Prostate gland (tissue), 2 donors: ENCODE data around the gene DNAJC9. TPM values are rescaled to one million over a fixed set of nuclear protein-coding genes. Genes with fewer than 3 reads are reported as not detected.

Source experiments
- DNase-seq: peaks from one replicate; pipeline ENCODE4 v3.0.0-alpha.2; 2019; ENCODE audit warnings: low spot score
- H3K27ac ChIP-seq, 2 donors: fragments of 200-600 bp; sonication (generic); 2 replicates each; pipeline ENCODE4 v1.5.1; 2017 to 2019
- H3K27me3 ChIP-seq: fragments of 200-600 bp; sonication (generic); replicated peaks from 2 replicates; pipeline ENCODE4 v1.5.1; 2019; ENCODE audit not compliant: insufficient read depth
- H3K36me3 ChIP-seq, 2 donors: fragments of 200-600 bp; sonication (generic); 1 replicate in 1 of 2; 2 replicates in 1 of 2; pipeline versions ENCODE4 v1.5.1 to v1.8.1; 2017 to 2019
- H3K4me1 ChIP-seq: fragments of 200-600 bp; sonication (generic); replicated peaks from 2 replicates; pipeline ENCODE4 v1.5.1; 2019
- H3K4me3 ChIP-seq, 2 donors: fragments of 200-600 bp; sonication (generic); 2 replicates each; pipeline ENCODE4 v1.5.1; 2017 to 2019
- H3K9me3 ChIP-seq: fragments of 200-600 bp; sonication (generic); 2 replicates; pipeline ENCODE4 v1.5.1; 2017
- POLR2A ChIP-seq: fragments of 450-650 bp; IDR thresholded peaks from one replicate; pipeline ENCODE4 v1.6.1; 2016; ENCODE audit warnings: antibody characterized with exemption, mild to moderate bottlenecking
- POLR2AphosphoS5 ChIP-seq: sonication (generic); formaldehyde crosslinking; IDR thresholded peaks from one replicate; pipeline ENCODE4 v1.6.1; 2017; ENCODE audit warnings: antibody characterized with exemption
- WGBS: methylation state at CpG from one replicate; pipeline ENCODE4 v1.1.5; 2018; 5-methylcytosine and 5-hydroxymethylcytosine counted together
- intact Hi-C: fragments of 100-400 bp; cut with DNase I; formaldehyde crosslinking; loops from one replicate; pipeline ENCODE4 v1.14.2; 2022
- total RNA-seq, 2 donors: library from RNA; depleted of rRNA; stranded (reverse); fragments of >200 nt; gene quantifications; one replicate each; pipeline ENCODE4 v1.1.0, GENCODE V29; 2016
- TF ChIP-seq, protein P1 (sequence below), 4 experiments: fragments of 200-600 bp in 2 of 4; fragments of 450-650 bp in 2 of 4; sonication (generic) in 2 of 4; IDR thresholded peaks; 1 replicate in 3 of 4; 2 replicates in 1 of 4; pipeline ENCODE4 v1.5.1; 2016 to 2019; ENCODE audit warnings: antibody characterized with exemption in 4 of 4, mild to moderate bottlenecking in 2 of 4, moderate library complexity in 2 of 4

DNAJC9 gene
- total RNA-seq, 2 donors from 2014 or later = 17.4 to 26.2 TPM

DNA sequence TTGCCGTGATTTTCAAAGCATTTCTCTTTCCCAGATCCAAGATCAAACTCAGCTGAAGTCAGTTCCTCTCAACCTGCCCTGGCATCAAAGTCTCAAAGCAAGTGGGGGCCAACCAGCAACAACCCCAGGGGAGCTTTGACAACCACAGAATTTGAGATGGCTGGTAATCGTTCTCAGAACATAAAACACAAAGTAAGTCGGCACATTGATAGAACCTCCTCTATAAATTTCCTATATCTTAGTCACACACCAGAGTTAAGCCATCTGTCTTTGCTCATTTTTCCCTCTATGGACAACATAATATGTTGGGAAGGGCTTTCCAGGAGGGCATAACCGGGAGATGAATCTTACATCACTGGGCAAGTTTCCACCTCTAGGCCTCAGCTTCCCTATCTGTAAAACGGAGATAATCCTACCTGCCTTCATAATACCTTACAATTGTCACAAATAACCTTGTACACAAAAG is 1.2 kb upstream of the DNAJC9 start:
- no peaks in the 10 kb centered on the region for H3K27me3 ChIP-seq
- WGBS = 74% methylated on average over 5 of the region's 5 CpGs
- no peak overlapping the region for H3K4me3 ChIP-seq
- intact Hi-C loops = loop anchor here (5.0 kb wide), 1 partner anchor 151 kb away; the partner anchor contains the start of gene P4HA1
- H3K9me3 ChIP-seq = no peaks in the 10 kb centered on the region
- DNase-seq = no peak
- H3K4me1 ChIP-seq = peaks cover 14% of the 10 kb centered on the region
- TF ChIP-seq POLR2A (no peak), POLR2AphosphoS5 (no peak)
- TF ChIP-seq, protein P1, sequence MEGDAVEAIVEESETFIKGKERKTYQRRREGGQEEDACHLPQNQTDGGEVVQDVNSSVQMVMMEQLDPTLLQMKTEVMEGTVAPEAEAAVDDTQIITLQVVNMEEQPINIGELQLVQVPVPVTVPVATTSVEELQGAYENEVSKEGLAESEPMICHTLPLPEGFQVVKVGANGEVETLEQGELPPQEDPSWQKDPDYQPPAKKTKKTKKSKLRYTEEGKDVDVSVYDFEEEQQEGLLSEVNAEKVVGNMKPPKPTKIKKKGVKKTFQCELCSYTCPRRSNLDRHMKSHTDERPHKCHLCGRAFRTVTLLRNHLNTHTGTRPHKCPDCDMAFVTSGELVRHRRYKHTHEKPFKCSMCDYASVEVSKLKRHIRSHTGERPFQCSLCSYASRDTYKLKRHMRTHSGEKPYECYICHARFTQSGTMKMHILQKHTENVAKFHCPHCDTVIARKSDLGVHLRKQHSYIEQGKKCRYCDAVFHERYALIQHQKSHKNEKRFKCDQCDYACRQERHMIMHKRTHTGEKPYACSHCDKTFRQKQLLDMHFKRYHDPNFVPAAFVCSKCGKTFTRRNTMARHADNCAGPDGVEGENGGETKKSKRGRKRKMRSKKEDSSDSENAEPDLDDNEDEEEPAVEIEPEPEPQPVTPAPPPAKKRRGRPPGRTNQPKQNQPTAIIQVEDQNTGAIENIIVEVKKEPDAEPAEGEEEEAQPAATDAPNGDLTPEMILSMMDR (IDR thresholded peaks at IDR 0.05) = no peak
- no peak overlapping the region for H3K27ac ChIP-seq
- H3K36me3 ChIP-seq = no peaks in the 10 kb centered on the region

DNA sequence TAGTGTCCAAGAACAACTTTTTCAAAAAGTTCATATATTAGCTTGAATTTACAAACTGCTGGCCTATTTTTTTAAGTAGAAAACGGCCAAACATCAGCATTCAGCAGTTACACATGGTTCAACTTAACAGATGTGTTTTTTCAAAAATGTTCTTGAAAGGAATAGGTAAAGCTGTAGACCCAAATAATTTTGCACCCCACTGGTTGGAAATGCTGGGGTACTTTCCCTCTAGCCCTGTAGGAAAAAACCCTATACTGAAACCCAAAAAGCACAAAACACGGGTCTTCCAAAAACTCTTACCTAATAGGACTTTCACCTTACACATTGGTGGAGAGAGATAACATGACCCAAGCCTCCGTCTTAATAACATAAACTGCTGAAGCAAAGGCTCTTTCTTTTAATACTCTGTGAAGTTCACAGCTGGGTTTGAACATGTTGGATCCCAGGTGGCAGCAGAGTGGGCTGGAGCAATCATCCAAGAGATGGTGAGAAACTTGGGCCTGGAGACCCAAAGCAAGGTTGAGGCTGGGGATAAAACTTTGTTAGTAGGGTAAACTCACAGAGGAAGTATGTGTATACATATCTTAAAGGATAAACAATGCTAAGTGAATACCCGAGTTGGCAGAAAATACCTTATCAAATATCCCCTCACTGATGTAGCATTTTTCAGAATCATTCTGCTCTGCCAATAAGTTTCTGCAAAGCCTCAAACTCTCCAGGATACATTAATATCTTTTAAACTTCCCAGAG is 629 bp upstream of the DNAJC9 start:
- TF ChIP-seq, protein P1 (IDR thresholded peaks at IDR 0.05) = no peak
- TF ChIP-seq POLR2A = no peak
- TF ChIP-seq POLR2AphosphoS5 = no peak
- no peaks in the 10 kb centered on the region for H3K9me3 ChIP-seq
- no peaks in the 10 kb centered on the region for H3K36me3 ChIP-seq
- H3K4me1 ChIP-seq = peaks cover 14% of the 10 kb centered on the region
- no peak for DNase-seq
- WGBS = 34% methylated on average over 4 of the region's 4 CpGs
- intact Hi-C loops = loop anchor here (5.0 kb wide), 1 partner anchor 150 kb away; the partner anchor contains the start of gene P4HA1
- H3K27ac ChIP-seq = peak overlapping the region; percentile 81 to 83
- H3K27me3 ChIP-seq = no peaks in the 10 kb centered on the region
- H3K4me3 ChIP-seq = peak overlapping the region; percentile 71 to 79

DNA sequence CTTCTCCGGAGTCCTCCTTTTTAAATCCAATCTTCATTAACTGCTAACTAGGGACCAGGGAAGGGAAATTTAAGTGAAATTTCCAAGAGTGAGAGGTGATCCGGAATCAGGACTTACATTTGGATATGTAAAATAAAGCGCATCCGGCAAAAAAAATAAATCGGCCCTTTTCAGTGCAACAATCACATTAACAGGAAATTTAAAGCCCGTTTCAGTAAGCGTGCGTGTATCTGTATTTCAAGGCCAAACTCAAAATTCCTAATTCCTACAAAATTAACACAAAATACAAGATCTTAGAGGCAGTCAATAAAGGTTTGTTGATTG is 771 bp downstream of the DNAJC9 start:
- peaks cover 9% of the 10 kb centered on the region for H3K4me1 ChIP-seq
- peak overlapping the region; percentile 71 to 79 for H3K4me3 ChIP-seq
- intact Hi-C loops = loop anchor here (5.0 kb wide), 1 partner anchor 149 kb away; the partner anchor contains the start of gene P4HA1
- WGBS = 3% methylated on average over 8 of the region's 8 CpGs
- TF ChIP-seq, protein P1 (IDR thresholded peaks at IDR 0.05) = no peak
- TF ChIP-seq POLR2AphosphoS5 (no peak), POLR2A (no peak)
- H3K36me3 ChIP-seq = no peaks in the 10 kb centered on the region
- no peak for DNase-seq
- no peaks in the 10 kb centered on the region for H3K9me3 ChIP-seq
- H3K27me3 ChIP-seq = no peaks in the 10 kb centered on the region
- peak overlapping the region; percentile 81 to 83 for H3K27ac ChIP-seq

DNA sequence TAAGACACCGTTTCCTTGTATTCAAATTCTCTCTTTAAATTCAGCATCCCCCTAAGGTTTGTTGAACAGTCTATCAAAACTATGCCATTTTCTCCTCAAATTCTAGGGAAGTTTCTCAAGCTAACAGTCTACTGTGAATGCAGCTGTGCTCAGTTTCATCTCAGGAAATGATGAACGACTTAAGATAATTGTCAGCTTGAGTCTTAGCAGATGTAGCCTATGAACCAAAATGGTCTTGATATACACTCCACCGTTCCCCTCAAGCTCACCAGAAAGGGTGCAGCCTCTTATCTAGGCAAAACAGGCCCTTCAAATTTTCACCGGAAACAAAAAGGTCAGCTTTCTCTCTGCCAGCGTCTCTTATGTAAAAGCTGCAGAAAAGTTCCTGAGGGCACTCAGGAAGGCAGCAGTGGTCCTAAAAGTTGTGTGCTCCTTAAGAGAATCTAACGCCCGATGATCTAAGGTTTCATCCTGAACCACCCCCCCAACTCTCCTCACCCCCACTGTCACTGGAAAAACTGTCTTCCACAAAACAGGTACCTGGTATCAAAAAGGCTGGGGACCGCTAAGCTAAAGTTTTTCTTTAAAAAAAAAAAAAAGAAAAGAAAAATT is 2.1 kb downstream of the DNAJC9 start:
- TF ChIP-seq POLR2A = no peak
- no peak for TF ChIP-seq POLR2AphosphoS5
- TF ChIP-seq, protein P1 (IDR thresholded peaks at IDR 0.05) = no peak
- Histone ChIP-seq H3K36me3 (no peaks in the 10 kb centered on the region), H3K27me3 (no peaks in the 10 kb centered on the region), H3K4me1 (peaks cover 9% of the 10 kb centered on the region), H3K9me3 (no peaks in the 10 kb centered on the region), H3K27ac (no peak overlapping the region), H3K4me3 (no peak overlapping the region)
- no peak for DNase-seq
- 67% methylated on average over 8 of the region's 8 CpGs for WGBS
- intact Hi-C loops = loop anchor here (5.0 kb wide), 1 partner anchor 148 kb away; the partner anchor contains the start of gene P4HA1
